Gastroesophageal sphincter (tissue), 3 donors: Measurements from ENCODE around the gene GNG2.

Experiments
- POLR2A ChIP-seq, 2 donors: fragments of 450-650 bp; IDR thresholded peaks; one replicate each; pipeline ENCODE4 v1.6.1; 2017; ENCODE audit warnings: antibody characterized with exemption in 2 of 2, mild to moderate bottlenecking in 2 of 2, moderate library complexity in 1 of 2
- POLR2AphosphoS5 ChIP-seq: sonication (generic); formaldehyde crosslinking; IDR thresholded peaks from one replicate; pipeline ENCODE4 v1.6.1; 2017; ENCODE audit warnings: antibody characterized with exemption
- TF ChIP-seq, protein P1 (sequence below), 4 experiments: fragments of 200-600 bp in 2 of 4; fragments of 450-650 bp in 2 of 4; sonication (generic) in 1 of 4; IDR thresholded peaks; one replicate each; pipeline ENCODE4 v1.5.1; 2017 to 2019; ENCODE audit warnings: antibody characterized with exemption in 4 of 4, mild to moderate bottlenecking in 2 of 4, moderate library complexity in 2 of 4

- TF ChIP-seq POLR2A (IDR thresholded peaks at IDR 0.05) (no peak), POLR2AphosphoS5 (no peak)
- TF ChIP-seq, protein P1, sequence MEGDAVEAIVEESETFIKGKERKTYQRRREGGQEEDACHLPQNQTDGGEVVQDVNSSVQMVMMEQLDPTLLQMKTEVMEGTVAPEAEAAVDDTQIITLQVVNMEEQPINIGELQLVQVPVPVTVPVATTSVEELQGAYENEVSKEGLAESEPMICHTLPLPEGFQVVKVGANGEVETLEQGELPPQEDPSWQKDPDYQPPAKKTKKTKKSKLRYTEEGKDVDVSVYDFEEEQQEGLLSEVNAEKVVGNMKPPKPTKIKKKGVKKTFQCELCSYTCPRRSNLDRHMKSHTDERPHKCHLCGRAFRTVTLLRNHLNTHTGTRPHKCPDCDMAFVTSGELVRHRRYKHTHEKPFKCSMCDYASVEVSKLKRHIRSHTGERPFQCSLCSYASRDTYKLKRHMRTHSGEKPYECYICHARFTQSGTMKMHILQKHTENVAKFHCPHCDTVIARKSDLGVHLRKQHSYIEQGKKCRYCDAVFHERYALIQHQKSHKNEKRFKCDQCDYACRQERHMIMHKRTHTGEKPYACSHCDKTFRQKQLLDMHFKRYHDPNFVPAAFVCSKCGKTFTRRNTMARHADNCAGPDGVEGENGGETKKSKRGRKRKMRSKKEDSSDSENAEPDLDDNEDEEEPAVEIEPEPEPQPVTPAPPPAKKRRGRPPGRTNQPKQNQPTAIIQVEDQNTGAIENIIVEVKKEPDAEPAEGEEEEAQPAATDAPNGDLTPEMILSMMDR (IDR thresholded peaks at IDR 0.05), result no peak
These were observed 16.1 kb upstream of the GNG2 start for GRCh38 chr14:51844081-51844881.
